Measurements from ENCODE around the gene CROCC2.

CROCC2 gene

GRCh38 chr2:240955306-240956170, 49.4 kb downstream of the CROCC2 start:
- Mint-ChIP-seq H3K4me3 (no peak overlapping the region), H3K4me1 (ENCODE audit: low read depth) (no peaks in the 10 kb centered on the region), H3K27ac (no peak overlapping the region), H3K36me3 (ENCODE audit: low read depth) (no peaks in the 10 kb centered on the region), H3K9me3 (no peaks in the 10 kb centered on the region), H3K27me3 (ENCODE audit: low read depth) (no peaks in the 10 kb centered on the region)

GRCh38 chr2:240956171-240956934, 50.2 kb downstream of the CROCC2 start:
- no peaks in the 10 kb centered on the region for H3K27me3 Mint-ChIP-seq (ENCODE audit: low read depth)
- H3K27ac Mint-ChIP-seq: no peak overlapping the region
- no peaks in the 10 kb centered on the region for H3K4me1 Mint-ChIP-seq (ENCODE audit: low read depth)
- no peak overlapping the region for H3K4me3 Mint-ChIP-seq
- no peaks in the 10 kb centered on the region for H3K36me3 Mint-ChIP-seq (ENCODE audit: low read depth)
- no peaks in the 10 kb centered on the region for H3K9me3 Mint-ChIP-seq

GRCh38 chr2:240956935-240957655, 51.0 kb downstream of the CROCC2 start:
- Mint-ChIP-seq H3K9me3 (no peaks in the 10 kb centered on the region), H3K4me3 (no peak overlapping the region), H3K27me3 (ENCODE audit: low read depth) (no peaks in the 10 kb centered on the region), H3K36me3 (ENCODE audit: low read depth) (no peaks in the 10 kb centered on the region), H3K4me1 (ENCODE audit: low read depth) (no peaks in the 10 kb centered on the region), H3K27ac (no peak overlapping the region)

- Mint-ChIP-seq H3K9me3 (no peaks in the 10 kb centered on the region), H3K27ac (no peak overlapping the region), H3K27me3 (ENCODE audit: low read depth) (no peaks in the 10 kb centered on the region), H3K4me1 (ENCODE audit: low read depth) (no peaks in the 10 kb centered on the region), H3K4me3 (no peak overlapping the region), H3K36me3 (ENCODE audit: low read depth) (no peaks in the 10 kb centered on the region)
Measured at GRCh38 chr2:240957656-240958365, 51.7 kb downstream of the CROCC2 start.

GRCh38 chr2:240958366-240959213, 52.5 kb downstream of the CROCC2 start:
- Mint-ChIP-seq H3K4me1 (ENCODE audit: low read depth) (no peaks in the 10 kb centered on the region), H3K27ac (no peak overlapping the region), H3K36me3 (ENCODE audit: low read depth) (no peaks in the 10 kb centered on the region), H3K27me3 (ENCODE audit: low read depth) (no peaks in the 10 kb centered on the region), H3K9me3 (no peaks in the 10 kb centered on the region), H3K4me3 (no peak overlapping the region)

- Mint-ChIP-seq H3K9me3 (no peaks in the 10 kb centered on the region), H3K27me3 (ENCODE audit: low read depth) (no peaks in the 10 kb centered on the region), H3K4me3 (no peak overlapping the region), H3K4me1 (ENCODE audit: low read depth) (no peaks in the 10 kb centered on the region), H3K27ac (no peak overlapping the region), H3K36me3 (ENCODE audit: low read depth) (no peaks in the 10 kb centered on the region)
Measured at GRCh38 chr2:240959214-240959940, 53.2 kb downstream of the CROCC2 start.

- Mint-ChIP-seq H3K9me3 (no peaks in the 10 kb centered on the region), H3K27ac (peak overlapping the region; percentile 34), H3K36me3 (ENCODE audit: low read depth) (no peaks in the 10 kb centered on the region), H3K27me3 (ENCODE audit: low read depth) (no peaks in the 10 kb centered on the region), H3K4me3 (no peak overlapping the region), H3K4me1 (ENCODE audit: low read depth) (no peaks in the 10 kb centered on the region)
Measured at GRCh38 chr2:240959941-240960308, 53.8 kb downstream of the CROCC2 start.

- Mint-ChIP-seq H3K36me3 (ENCODE audit: low read depth) (no peaks in the 10 kb centered on the region), H3K4me3 (no peak overlapping the region), H3K27me3 (ENCODE audit: low read depth) (no peaks in the 10 kb centered on the region), H3K27ac (peak overlapping the region; percentile 34), H3K9me3 (no peaks in the 10 kb centered on the region), H3K4me1 (ENCODE audit: low read depth) (no peaks in the 10 kb centered on the region)
Measured at GRCh38 chr2:240960309-240960970, 54.3 kb downstream of the CROCC2 start.

- H3K4me3 Mint-ChIP-seq: no peak overlapping the region
- H3K27me3 Mint-ChIP-seq (ENCODE audit: low read depth): no peaks in the 10 kb centered on the region
- H3K27ac Mint-ChIP-seq: no peak overlapping the region
- H3K36me3 Mint-ChIP-seq (ENCODE audit: low read depth): no peaks in the 10 kb centered on the region
- no peaks in the 10 kb centered on the region for H3K4me1 Mint-ChIP-seq (ENCODE audit: low read depth)
- no peaks in the 10 kb centered on the region for H3K9me3 Mint-ChIP-seq
Measured at GRCh38 chr2:240960971-240961876, 55.1 kb downstream of the CROCC2 start.

- Mint-ChIP-seq H3K4me1 (ENCODE audit: low read depth) (no peaks in the 10 kb centered on the region), H3K27ac (no peak overlapping the region), H3K27me3 (ENCODE audit: low read depth) (no peaks in the 10 kb centered on the region), H3K4me3 (no peak overlapping the region), H3K9me3 (no peaks in the 10 kb centered on the region), H3K36me3 (ENCODE audit: low read depth) (no peaks in the 10 kb centered on the region)
Measured at GRCh38 chr2:240961910-240962299, 55.8 kb downstream of the CROCC2 start.

- no peaks in the 10 kb centered on the region for H3K27me3 Mint-ChIP-seq (ENCODE audit: low read depth)
- H3K36me3 Mint-ChIP-seq (ENCODE audit: low read depth): no peaks in the 10 kb centered on the region
- no peak overlapping the region for H3K27ac Mint-ChIP-seq
Measured at GRCh38 chr2:240962300-240963064, 56.3 kb downstream of the CROCC2 start.

More at GRCh38 chr2:240962300-240963064, 56.3 kb downstream of the CROCC2 start:
- no peaks in the 10 kb centered on the region for H3K9me3 Mint-ChIP-seq
- no peaks in the 10 kb centered on the region for H3K4me1 Mint-ChIP-seq (ENCODE audit: low read depth)
- no peak overlapping the region for H3K4me3 Mint-ChIP-seq
